ENCODE results near the gene LIN7A. TPM values are rescaled to one million over a fixed set of nuclear protein-coding genes. Genes with fewer than 3 reads are reported as not detected.

The LIN7A gene
- total and polyA plus RNA-seq, 2 donors (not counting 1 experiment from before 2014, with no cell fraction given), result 22.8 to 35.3 TPM

- no peaks in the 10 kb centered on the region for H3K9me3 ChIP-seq (ENCODE audit: control insufficient read depth, insufficient read depth, low read depth, low read length)
- H4K20me1 ChIP-seq (ENCODE audit: control insufficient read depth, extremely low read depth, insufficient read depth, low read length), result no peaks in the 10 kb centered on the region
- no peaks in the 10 kb centered on the region for H3K4me1 ChIP-seq (ENCODE audit: control insufficient read depth, extremely low read depth, insufficient read depth, low read length)
- no peaks in the 10 kb centered on the region for H3K27me3 ChIP-seq (ENCODE audit: control insufficient read depth, insufficient read depth, low read length)
- DNase-seq (ENCODE audit: low read depth in 2 of 2), result no peak
- no peaks in the 10 kb centered on the region for H3K79me2 ChIP-seq (ENCODE audit: control insufficient read depth, insufficient read depth, low read length)
- H3K9ac ChIP-seq (ENCODE audit: insufficient read depth, low read length), result no peak overlapping the region
- H3K4me3 ChIP-seq (replicated peaks in 1 of 4; ENCODE audit: control extremely low read depth in 1 of 4, insufficient read depth in 1 of 4, low read depth in 3 of 4, low read length in 4 of 4), result no peak overlapping the region
- no peak overlapping the region for H2AFZ ChIP-seq (ENCODE audit: low read length)
- no peaks in the 10 kb centered on the region for H3K36me3 ChIP-seq (ENCODE audit: control insufficient read depth, insufficient read depth, low read length)
- TF ChIP-seq EZH2 (IDR thresholded peaks at IDR 0.05; ENCODE audit: low read length, missing control alignments) (no peak), CTCF (conservative IDR thresholded peaks at IDR 0.05 in 1 of 2, IDR thresholded peaks at IDR 0.05 in 1 of 2; ENCODE audit: low read depth in 1 of 2, low read length in 2 of 2) (no peak)
- no peak overlapping the region for H3K4me2 ChIP-seq (ENCODE audit: extremely low read depth, insufficient read depth, low read length)
- H3K27ac ChIP-seq (ENCODE audit: insufficient read depth, low read length), result no peak overlapping the region
Observed at GRCh38 chr12:80979251-80979650, 41.5 kb upstream of the LIN7A start.

GRCh38 chr12:80977346-80977745 lies 39.6 kb upstream of the LIN7A start:
- no peak for TF ChIP-seq CTCF (conservative IDR thresholded peaks at IDR 0.05 in 1 of 2, IDR thresholded peaks at IDR 0.05 in 1 of 2; ENCODE audit: low read depth in 1 of 2, low read length in 2 of 2)
- TF ChIP-seq EZH2 (IDR thresholded peaks at IDR 0.05; ENCODE audit: low read length, missing control alignments), result no peak
- H4K20me1 ChIP-seq (ENCODE audit: control insufficient read depth, extremely low read depth, insufficient read depth, low read length), result no peaks in the 10 kb centered on the region

GRCh38 chr12:80968326-80968725 lies 30.6 kb upstream of the LIN7A start:
- Histone ChIP-seq H3K27ac (ENCODE audit: insufficient read depth, low read length) (no peak overlapping the region), H3K9me3 (ENCODE audit: control insufficient read depth, insufficient read depth, low read depth, low read length) (no peaks in the 10 kb centered on the region), H3K4me3 (replicated peaks in 1 of 4; ENCODE audit: control extremely low read depth in 1 of 4, insufficient read depth in 1 of 4, low read depth in 3 of 4, low read length in 4 of 4) (no peak overlapping the region), H2AFZ (ENCODE audit: low read length) (no peak overlapping the region), H3K79me2 (ENCODE audit: control insufficient read depth, insufficient read depth, low read length) (no peaks in the 10 kb centered on the region), H3K27me3 (ENCODE audit: control insufficient read depth, insufficient read depth, low read length) (no peaks in the 10 kb centered on the region), H3K9ac (ENCODE audit: insufficient read depth, low read length) (no peak overlapping the region), H3K36me3 (ENCODE audit: control insufficient read depth, insufficient read depth, low read length) (no peaks in the 10 kb centered on the region), H4K20me1 (ENCODE audit: control insufficient read depth, extremely low read depth, insufficient read depth, low read length) (no peaks in the 10 kb centered on the region), H3K4me1 (ENCODE audit: control insufficient read depth, extremely low read depth, insufficient read depth, low read length) (no peaks in the 10 kb centered on the region), H3K4me2 (ENCODE audit: extremely low read depth, insufficient read depth, low read length) (no peak overlapping the region)
- DNase-seq (ENCODE audit: low read depth in 2 of 2), result peak in 1 of 2 donors; percentile 5
- TF ChIP-seq EZH2 (IDR thresholded peaks at IDR 0.05; ENCODE audit: low read length, missing control alignments) (no peak), CTCF (conservative IDR thresholded peaks at IDR 0.05 in 1 of 2, IDR thresholded peaks at IDR 0.05 in 1 of 2; ENCODE audit: low read depth in 1 of 2, low read length in 2 of 2) (no peak)

More at GRCh38 chr12:80977346-80977745, 39.6 kb upstream of the LIN7A start:
- no peak overlapping the region for H3K27ac ChIP-seq (ENCODE audit: insufficient read depth, low read length)
- no peak overlapping the region for H3K4me3 ChIP-seq (replicated peaks in 1 of 4; ENCODE audit: control extremely low read depth in 1 of 4, insufficient read depth in 1 of 4, low read depth in 3 of 4, low read length in 4 of 4)
- H3K27me3 ChIP-seq (ENCODE audit: control insufficient read depth, insufficient read depth, low read length), result no peaks in the 10 kb centered on the region
- no peaks in the 10 kb centered on the region for H3K4me1 ChIP-seq (ENCODE audit: control insufficient read depth, extremely low read depth, insufficient read depth, low read length)
- H3K79me2 ChIP-seq (ENCODE audit: control insufficient read depth, insufficient read depth, low read length), result no peaks in the 10 kb centered on the region
- H2AFZ ChIP-seq (ENCODE audit: low read length), result no peak overlapping the region
- H3K4me2 ChIP-seq (ENCODE audit: extremely low read depth, insufficient read depth, low read length), result no peak overlapping the region
- no peaks in the 10 kb centered on the region for H3K9me3 ChIP-seq (ENCODE audit: control insufficient read depth, insufficient read depth, low read depth, low read length)
- no peak overlapping the region for H3K9ac ChIP-seq (ENCODE audit: insufficient read depth, low read length)
- no peaks in the 10 kb centered on the region for H3K36me3 ChIP-seq (ENCODE audit: control insufficient read depth, insufficient read depth, low read length)
- peak in 1 of 2 donors; percentile 64 for DNase-seq (ENCODE audit: low read depth in 2 of 2)
